PC-9 (cell line): ENCODE measurements around the gene TMEM179. TPM values are rescaled to one million over a fixed set of nuclear protein-coding genes. Genes with fewer than 3 reads are reported as not detected.

Experiments used
- BruUV-seq: library from RNA; stranded (reverse); fragments of 400-500 nt; replicated peaks from 2 replicates; lab custom pipeline; 2021; lab: Mats Ljungman, UMichigan
- CTCF ChIA-PET: fragments of 300-600 bp; sonication (Branson Sonifier 250); formaldehyde crosslinking; loops from one replicate; lab custom pipeline; 2022; ENCODE audit warnings: antibody characterized with exemption; lab: Charles Lee
- POLR2A ChIA-PET: fragments of 300-600 bp; sonication (Branson Sonifier 250); formaldehyde crosslinking; loops from one replicate; lab custom pipeline; 2022; ENCODE audit warnings: antibody characterized with exemption; ENCODE audit not compliant: unreplicated experiment; lab: Charles Lee
- DNase-seq, 2 experiments: peaks; one replicate each; pipeline versions ENCODE4 v3.0.0 to v3.0.0-alpha.2; 2015 to 2022; ENCODE audit warnings: mixed read lengths in 1 of 2
- H2AFZ ChIP-seq: fragments of 200-600 bp; sonication (generic); 2 replicates; pipeline ENCODE4 v1.8.1; 2017; ENCODE audit warnings: antibody characterized with exemption
- H3F3A ChIP-seq: fragments of 200-600 bp; sonication (generic); 2 replicates; pipeline ENCODE4 v1.8.1; 2017; ENCODE audit warnings: antibody characterized with exemption, mild to moderate bottlenecking, low read depth; ENCODE audit not compliant: insufficient read depth
- H3K27ac ChIP-seq: fragments of 200-600 bp; sonication (generic); 2 replicates; pipeline ENCODE4 v1.6.1; 2016; ENCODE audit warnings: mixed run types
- H3K27me3 ChIP-seq: fragments of 200-600 bp; sonication (generic); 2 replicates; pipeline ENCODE4 v1.6.1; 2016; ENCODE audit warnings: low read depth, mixed run types; ENCODE audit not compliant: insufficient read depth
- H3K36me3 ChIP-seq: fragments of 200-600 bp; sonication (generic); 2 replicates; pipeline ENCODE4 v1.6.1; 2016; ENCODE audit warnings: low read depth, mixed run types
- H3K4me1 ChIP-seq: fragments of 200-600 bp; sonication (generic); replicated peaks from 2 replicates; pipeline ENCODE4 v1.6.1; 2016; ENCODE audit warnings: mixed run types; ENCODE audit not compliant: insufficient read depth
- H3K4me2 ChIP-seq: fragments of 200-600 bp; sonication (generic); 2 replicates; pipeline ENCODE4 v1.6.1; 2017; ENCODE audit warnings: mixed run types
- H3K4me3 ChIP-seq: fragments of 200-600 bp; sonication (generic); 2 replicates; pipeline ENCODE4 v1.6.1; 2016; ENCODE audit warnings: mixed run types
- H3K79me2 ChIP-seq: fragments of 200-600 bp; sonication (generic); 2 replicates; pipeline ENCODE4 v1.6.1; 2017; ENCODE audit warnings: low read depth, mixed run types
- H3K9me2 ChIP-seq: fragments of 200-600 bp; sonication (generic); 2 replicates; pipeline ENCODE4 v1.8.1; 2017; ENCODE audit warnings: mild to moderate bottlenecking; ENCODE audit not compliant: insufficient read depth
- H3K9me3 ChIP-seq: fragments of 200-600 bp; sonication (generic); 2 replicates; pipeline ENCODE4 v1.8.1; 2016; ENCODE audit warnings: low read depth; ENCODE audit not compliant: insufficient read depth
- H4K20me1 ChIP-seq: fragments of 200-600 bp; sonication (generic); 2 replicates; pipeline ENCODE4 v1.8.1; 2017; ENCODE audit not compliant: insufficient read depth
- CTCF ChIP-seq: fragments of 200-600 bp; sonication (generic); conservative IDR thresholded peaks from 2 replicates; pipeline ENCODE4 v1.6.1; 2017; ENCODE audit warnings: mixed run types, antibody characterized with exemption, mild to moderate bottlenecking, moderate library complexity
- EZH2 ChIP-seq: fragments of 200-600 bp; sonication (generic); IDR thresholded peaks from 2 replicates; pipeline ENCODE4 v1.8.0; 2017; ENCODE audit warnings: antibody characterized with exemption, low read depth
- intact Hi-C: fragments of 100-400 bp; cut with micrococcal nuclease; formaldehyde crosslinking; loops from one replicate; pipeline ENCODE4 v1.10.0; 2022; ENCODE audit not compliant: unreplicated experiment
- total RNA-seq: library from RNA; stranded (reverse); gene quantifications from 2 replicates; pipeline ENCODE4 v1.2.3, GENCODE V29; 2021

The TMEM179 gene
- total RNA-seq, 1 experiment from 2014 or later = not detected

GRCh38 chr14:104635717-104636116 is 31.1 kb upstream of the TMEM179 start:
- Histone ChIP-seq H3K9me2 (no peaks in the 10 kb centered on the region), H3K9me3 (no peaks in the 10 kb centered on the region), H3F3A (no peaks in the 10 kb centered on the region), H3K79me2 (no peaks in the 10 kb centered on the region), H3K27me3 (peaks cover 89% of the 10 kb centered on the region), H4K20me1 (no peaks in the 10 kb centered on the region), H3K4me3 (no peak overlapping the region), H3K4me1 (no peaks in the 10 kb centered on the region), H3K36me3 (no peaks in the 10 kb centered on the region), H2AFZ (no peak overlapping the region), H3K4me2 (no peak overlapping the region), H3K27ac (no peak overlapping the region)
- no TSS peak for BruUV-seq
- no peak for TF ChIP-seq CTCF
- no peak for TF ChIP-seq EZH2
- intact Hi-C loops = no loop called here
- DNase-seq = no peak
- CTCF ChIA-PET = no interaction called here
- POLR2A ChIA-PET = no interaction called here

- DNase-seq = no peak
Measured at GRCh38 chr14:104634886-104635570, 30.5 kb upstream of the TMEM179 start.

GRCh38 chr14:104634138-104634760 is 29.7 kb upstream of the TMEM179 start:
- no TSS peak for BruUV-seq
- no peak overlapping the region for H2AFZ ChIP-seq
- no peaks in the 10 kb centered on the region for H3K9me2 ChIP-seq
- H3K36me3 ChIP-seq = no peaks in the 10 kb centered on the region
- H3K4me3 ChIP-seq = no peak overlapping the region
- H3F3A ChIP-seq = no peaks in the 10 kb centered on the region
- no peak overlapping the region for H3K4me2 ChIP-seq
- ChIA-PET POLR2A (no interaction called here), CTCF (no interaction called here)
- H3K79me2 ChIP-seq = no peaks in the 10 kb centered on the region
- H3K9me3 ChIP-seq = no peaks in the 10 kb centered on the region; the same call in 1 of the 2 replicates
- peaks cover 98% of the 10 kb centered on the region for H3K27me3 ChIP-seq
- no peaks in the 10 kb centered on the region for H4K20me1 ChIP-seq
- H3K27ac ChIP-seq = no peak overlapping the region
- DNase-seq = no peak
- no peaks in the 10 kb centered on the region for H3K4me1 ChIP-seq
- intact Hi-C loops = no loop called here
- TF ChIP-seq EZH2 = no peak
- TF ChIP-seq CTCF = no peak

More at GRCh38 chr14:104634886-104635570, 30.5 kb upstream of the TMEM179 start:
- Histone ChIP-seq H3K4me2 (no peak overlapping the region), H3K4me3 (no peak overlapping the region), H3K27ac (no peak overlapping the region), H3K27me3 (peaks cover 96% of the 10 kb centered on the region), H3K9me2 (no peaks in the 10 kb centered on the region), H3F3A (no peaks in the 10 kb centered on the region), H2AFZ (no peak overlapping the region), H3K36me3 (no peaks in the 10 kb centered on the region), H3K9me3 (no peaks in the 10 kb centered on the region), H3K4me1 (no peaks in the 10 kb centered on the region), H4K20me1 (no peaks in the 10 kb centered on the region), H3K79me2 (no peaks in the 10 kb centered on the region)
- CTCF ChIA-PET = no interaction called here
- BruUV-seq = no TSS peak
- TF ChIP-seq CTCF (no peak), EZH2 (no peak)
- POLR2A ChIA-PET = no interaction called here
- intact Hi-C loops = no loop called here
